AG04450 (cell line): ENCODE results near the gene PAXX. TPM values are rescaled to one million over a fixed set of nuclear protein-coding genes. Genes with fewer than 3 reads are reported as not detected.

Experiments used
- CTCF ChIA-PET: fragments of 300-600, 350-600 bp; formaldehyde crosslinking; extraction: SDS; loops from one replicate; lab custom pipeline; 2022; ENCODE audit warnings: antibody characterized with exemption, inconsistent platforms; lab: Charles Lee
- POLR2A ChIA-PET: fragments of 350-600 bp; formaldehyde crosslinking; extraction: SDS; loops from one replicate; lab custom pipeline; 2021; ENCODE audit warnings: antibody characterized with exemption, inconsistent platforms; lab: Yijun Ruan, JAX
- DNase-seq: peaks from one replicate; pipeline ENCODE4 v3.0.0-alpha.2; 2011; ENCODE audit warnings: low read depth, low spot score
- H3K27ac ChIP-seq: one replicate; pipeline ENCODE4 v1.5.1; 2012; ENCODE audit warnings: low read depth, low read length, control low read depth
- H3K27me3 ChIP-seq: one replicate; pipeline ENCODE4 v1.6.0; 2012; ENCODE audit warnings: low read length; ENCODE audit not compliant: control insufficient read depth, insufficient read depth
- H3K4me3 ChIP-seq: 2 replicates; pipeline ENCODE4 v1.5.1; 2011; ENCODE audit warnings: mild to moderate bottlenecking, low read depth, low read length, control low read depth
- H3K9me3 ChIP-seq: 2 replicates; pipeline ENCODE4 v1.5.1; 2012; ENCODE audit warnings: low read length; ENCODE audit not compliant: control insufficient read depth, insufficient read depth
- CTCF ChIP-seq: IDR thresholded peaks from 2 replicates; pipeline ENCODE4 v1.5.1; 2011; ENCODE audit warnings: low read depth, low read length, control low read depth, inconsistent platforms
- polyA plus RNA-seq: library from polyadenylated mRNA; depleted of rRNA; stranded (reverse); fragments of >200 nt; gene quantifications from 2 replicates; pipeline ENCODE4 v1.2.3, GENCODE V29; 2011

PAXX gene
- polyA plus RNA-seq, 1 experiment: 6.0 TPM

GRCh38 chr9:137016436-137016835 lies 24.2 kb downstream of the PAXX start:
- H3K27ac ChIP-seq: no peak overlapping the region
- TF ChIP-seq CTCF: no peak
- CTCF ChIA-PET: interaction anchor here (1.8 kb wide), 1 partner anchor 13 kb away, joined by 6 read pairs; no protein-coding TSS in a partner anchor
- POLR2A ChIA-PET: interaction anchor here (0.7 kb wide), 1 partner anchor 38 kb away, joined by 3 read pairs; no protein-coding TSS in a partner anchor
- no peaks in the 10 kb centered on the region for H3K27me3 ChIP-seq
- DNase-seq: no peak
- H3K9me3 ChIP-seq: peaks cover 55% of the 10 kb centered on the region
- H3K4me3 ChIP-seq: no peak overlapping the region

GRCh38 chr9:137017071-137017470 lies 24.8 kb downstream of the PAXX start:
- no peaks in the 10 kb centered on the region for H3K27me3 ChIP-seq
- DNase-seq: no peak
- H3K4me3 ChIP-seq: no peak overlapping the region
- peaks cover 61% of the 10 kb centered on the region for H3K9me3 ChIP-seq
- H3K27ac ChIP-seq: no peak overlapping the region
- POLR2A ChIA-PET: no interaction called here
- CTCF ChIA-PET: no interaction called here
- no peak for TF ChIP-seq CTCF

GRCh38 chr9:137017791-137018497 lies 25.7 kb downstream of the PAXX start:
- TF ChIP-seq CTCF: no peak
- no peak for DNase-seq
- ChIA-PET CTCF (interaction anchor here (0.6 kb wide), 1 partner anchor 12 kb away, joined by 3 read pairs; no protein-coding TSS in a partner anchor), POLR2A (no interaction called here)
- H3K9me3 ChIP-seq: peaks cover 61% of the 10 kb centered on the region
- no peak overlapping the region for H3K4me3 ChIP-seq
- H3K27me3 ChIP-seq: no peaks in the 10 kb centered on the region
- H3K27ac ChIP-seq: no peak overlapping the region

GRCh38 chr9:137018761-137019559 lies 26.7 kb downstream of the PAXX start:
- no peak for TF ChIP-seq CTCF
- ChIA-PET CTCF (interaction anchor here (0.6 to 0.8 kb wide), 2 partner anchors 11 to 71 kb away, joined by 3 read pairs; no protein-coding TSS in a partner anchor), POLR2A (no interaction called here)
- H3K27me3 ChIP-seq: no peaks in the 10 kb centered on the region
- no peak overlapping the region for H3K27ac ChIP-seq
- H3K4me3 ChIP-seq: no peak overlapping the region
- peaks cover 52% of the 10 kb centered on the region for H3K9me3 ChIP-seq
- no peak for DNase-seq
